ENCODE data around the gene SBF1. TPM values are rescaled to one million over a fixed set of nuclear protein-coding genes. Genes with fewer than 3 reads are reported as not detected.

Gene SBF1
- total RNA-seq, 1 donor from 2014 or later = 206 TPM

GRCh38 chr22:50438305-50439275 is 36.2 kb downstream of the SBF1 start:
- peaks cover 15% of the 10 kb centered on the region for H3K9me3 Mint-ChIP-seq (ENCODE audit: unreplicated experiment)
- H3K4me3 Mint-ChIP-seq (ENCODE audit: unreplicated experiment) = no peak overlapping the region
- H3K27ac Mint-ChIP-seq (ENCODE audit: unreplicated experiment) = no peak overlapping the region
- H3K27me3 Mint-ChIP-seq (ENCODE audit: unreplicated experiment) = peaks cover 16% of the 10 kb centered on the region
- no peak for DNase-seq
- no peaks in the 10 kb centered on the region for H3K4me1 Mint-ChIP-seq (ENCODE audit: low read depth, unreplicated experiment)
- H3K36me3 Mint-ChIP-seq (ENCODE audit: unreplicated experiment) = no peaks in the 10 kb centered on the region
- no peak for TF ChIP-seq CTCF (IDR thresholded peaks at IDR 0.05; ENCODE audit: partially characterized antibody, unreplicated experiment)

- peaks cover 8% of the 10 kb centered on the region for H3K27me3 Mint-ChIP-seq (ENCODE audit: unreplicated experiment)
- TF ChIP-seq CTCF (IDR thresholded peaks at IDR 0.05; ENCODE audit: partially characterized antibody, unreplicated experiment) = no peak
- DNase-seq = no peak
Observed at GRCh38 chr22:50437511-50438304, 37.1 kb downstream of the SBF1 start.

DNA sequence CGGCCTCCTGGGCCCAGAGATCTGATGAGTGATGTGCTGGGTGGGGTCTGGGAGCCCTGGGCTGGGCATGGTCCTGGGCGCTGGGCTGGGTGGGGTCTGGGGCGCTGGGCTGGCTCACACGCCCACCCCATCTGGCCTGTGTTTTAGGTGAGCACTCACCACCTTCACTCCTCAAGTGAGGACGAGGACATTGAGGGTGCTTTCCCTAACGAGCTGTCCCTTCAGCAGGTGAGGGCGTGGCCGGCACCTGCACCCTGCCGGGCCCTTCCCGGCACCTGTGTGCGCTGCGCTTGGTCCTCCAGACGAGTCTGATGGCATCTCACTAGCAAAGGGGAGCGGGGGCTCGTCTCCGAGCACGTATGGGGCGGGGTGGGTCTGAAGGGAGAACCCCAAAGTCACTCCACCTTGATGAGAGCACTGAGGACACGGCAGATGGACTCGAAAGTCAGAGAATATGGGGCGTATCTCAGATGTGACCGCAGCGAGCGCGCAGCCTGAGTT is 37.9 kb downstream of the SBF1 start:
- no peak for DNase-seq
- TF ChIP-seq CTCF (IDR thresholded peaks at IDR 0.05; ENCODE audit: partially characterized antibody, unreplicated experiment) = no peak
- Mint-ChIP-seq H3K4me3 (ENCODE audit: unreplicated experiment) (no peak overlapping the region), H3K4me1 (ENCODE audit: low read depth, unreplicated experiment) (no peaks in the 10 kb centered on the region), H3K9me3 (ENCODE audit: unreplicated experiment) (peaks cover 4% of the 10 kb centered on the region), H3K36me3 (ENCODE audit: unreplicated experiment) (no peaks in the 10 kb centered on the region), H3K27ac (ENCODE audit: unreplicated experiment) (no peak overlapping the region), H3K27me3 (ENCODE audit: unreplicated experiment) (peaks cover 5% of the 10 kb centered on the region)

More at GRCh38 chr22:50437511-50438304, 37.1 kb downstream of the SBF1 start:
- Mint-ChIP-seq H3K36me3 (ENCODE audit: unreplicated experiment) (no peaks in the 10 kb centered on the region), H3K9me3 (ENCODE audit: unreplicated experiment) (peaks cover 7% of the 10 kb centered on the region), H3K4me1 (ENCODE audit: low read depth, unreplicated experiment) (no peaks in the 10 kb centered on the region), H3K4me3 (ENCODE audit: unreplicated experiment) (no peak overlapping the region), H3K27ac (ENCODE audit: unreplicated experiment) (no peak overlapping the region)

- no peak for DNase-seq
- no peak for TF ChIP-seq CTCF (IDR thresholded peaks at IDR 0.05; ENCODE audit: partially characterized antibody, unreplicated experiment)
- Mint-ChIP-seq H3K4me1 (ENCODE audit: low read depth, unreplicated experiment) (no peaks in the 10 kb centered on the region), H3K9me3 (ENCODE audit: unreplicated experiment) (peaks cover 4% of the 10 kb centered on the region), H3K27me3 (ENCODE audit: unreplicated experiment) (peaks cover 5% of the 10 kb centered on the region), H3K36me3 (ENCODE audit: unreplicated experiment) (no peaks in the 10 kb centered on the region), H3K4me3 (ENCODE audit: unreplicated experiment) (no peak overlapping the region), H3K27ac (ENCODE audit: unreplicated experiment) (no peak overlapping the region)
Observed at GRCh38 chr22:50436015-50436830, 38.6 kb downstream of the SBF1 start.

Measured in glutamatergic neuron (in vitro differentiated cells).